ENCODE measurements around the gene ANKRD16. TPM values are rescaled to one million over a fixed set of nuclear protein-coding genes. Genes with fewer than 3 reads are reported as not detected.

The ANKRD16 gene
- 7.7 and 10.6 TPM in 2 replicates for total RNA-seq

GRCh38 chr10:5889624-5890451 is at the start of gene ANKRD16, which contains the start of gene FBH1:
Gene ANKRD16 (minus strand): TSS chr10:5889893. CDS start chr10:5889354, 539 bp downstream.
Gene FBH1 (plus strand): TSS chr10:5890243. CDS start chr10:5890346, 103 bp downstream.

GRCh38 chr10:5813341-5814109 is 76.2 kb downstream of the ANKRD16 start, which contains the start of gene GDI2:
Gene GDI2 (minus strand): TSS chr10:5813434. CDS start chr10:5813258, 176 bp downstream.

Other genes with a start within 250 kb of the ANKRD16 start
- 10.8 and 12.1 TPM in 2 replicates for gene ASB13, start 223.3 kb downstream of the ANKRD16 start, total RNA-seq
- 58.8 and 94.8 TPM in 2 replicates for gene TASOR2, start 205.1 kb downstream of the ANKRD16 start, total RNA-seq
- 575 and 624 TPM in 2 replicates for gene GDI2, start 76.5 kb downstream of the ANKRD16 start, total RNA-seq
- 79.2 and 80.1 TPM in 2 replicates for gene FBH1, start 350 bp upstream of the ANKRD16 start, total RNA-seq
- 4.5 and 9.9 TPM in 2 replicates for gene IL15RA, start 87.7 kb upstream of the ANKRD16 start, total RNA-seq
- not detected in 2 replicates for gene IL2RA, start 172.5 kb upstream of the ANKRD16 start, total RNA-seq
- gene RBM17, start 199.1 kb upstream of the ANKRD16 start, total RNA-seq = 29.0 and 35.4 TPM in 2 replicates